Stimulated activated memory B cell treated with anti-CD40 and anti-IgM and Interleukin-4, amounts not matched to agents 10 μg/mL and 1 μg/mL and 100 μg/mL, for 72 hours (primary cell): ENCODE measurements around the gene ARHGEF19.
"Not testable (repeated sequence)": the region's sequence is repeated elsewhere in the genome, so short reads cannot be mapped to it uniquely, and the experiment has no call there.

Experiments
- ATAC-seq: fragments of 150-1000 bp; cut with Tn5 transposase; 2 replicates; pipeline ENCODE4 v1.10.0; 2021
- H3K27ac Mint-ChIP-seq: one replicate; pipeline ENCODE4 v1.8.0; 2022; ENCODE audit warnings: mild to moderate bottlenecking, mixed read lengths
- H3K27me3 Mint-ChIP-seq: one replicate; pipeline ENCODE4 v1.8.0; 2022; ENCODE audit warnings: mixed read lengths
- H3K36me3 Mint-ChIP-seq: one replicate; pipeline ENCODE4 v1.8.0; 2022; ENCODE audit warnings: mixed read lengths
- H3K4me1 Mint-ChIP-seq: one replicate; pipeline ENCODE4 v1.8.0; 2022; ENCODE audit warnings: mixed read lengths
- H3K4me3 Mint-ChIP-seq: one replicate; pipeline ENCODE4 v1.8.0; 2022; ENCODE audit warnings: mild to moderate bottlenecking, moderate library complexity, mixed read lengths
- H3K9me3 Mint-ChIP-seq: one replicate; pipeline ENCODE4 v1.8.0; 2022; ENCODE audit warnings: mixed read lengths

The ARHGEF19 gene

DNA sequence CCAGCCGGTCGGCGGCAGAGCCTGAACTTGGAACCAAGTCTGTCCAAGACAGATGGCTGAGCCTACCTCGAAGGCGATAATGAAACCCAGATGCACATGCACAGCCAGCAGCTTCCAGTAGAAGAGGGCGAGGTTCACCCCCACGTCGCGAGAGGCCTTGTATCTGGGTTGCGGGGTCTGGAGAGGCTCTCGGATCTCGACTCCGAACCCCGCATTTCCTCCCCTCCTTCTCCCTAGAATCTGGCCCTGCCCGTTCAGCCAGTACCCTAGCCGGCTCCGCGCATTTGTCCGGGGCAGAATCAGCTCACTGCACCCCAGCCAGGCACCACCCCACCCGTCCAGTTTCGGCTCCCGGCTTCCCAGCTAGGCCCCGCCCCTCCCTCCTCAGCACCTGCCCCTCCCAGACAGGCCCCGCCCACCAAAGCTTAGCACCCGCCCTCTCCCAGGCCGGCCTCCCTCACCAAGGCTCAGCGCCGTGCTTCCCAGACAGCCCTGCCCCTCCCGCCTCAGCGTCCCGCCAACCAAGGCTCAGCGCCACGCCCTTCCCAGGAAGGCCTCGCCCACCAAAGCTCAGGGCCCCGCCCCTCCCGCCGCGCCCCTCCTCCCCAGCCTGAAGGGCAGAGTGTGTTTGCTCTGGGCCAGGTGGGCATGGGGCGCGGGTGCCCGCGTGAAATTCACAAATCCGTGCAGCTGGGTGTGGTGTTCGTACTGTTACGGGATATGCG lies 4.8 kb upstream of the ARHGEF19 start:
- H3K4me3 Mint-ChIP-seq = peak overlapping the region; percentile 79
- peak overlapping the region; percentile 43 for H3K27ac Mint-ChIP-seq
- peaks cover 32% of the 10 kb centered on the region for H3K4me1 Mint-ChIP-seq
- ATAC-seq = peak; percentile 99
- peaks cover 9% of the 10 kb centered on the region for H3K27me3 Mint-ChIP-seq
- H3K9me3 Mint-ChIP-seq = peaks cover 2% of the 10 kb centered on the region
- H3K36me3 Mint-ChIP-seq = no peaks in the 10 kb centered on the region

DNA sequence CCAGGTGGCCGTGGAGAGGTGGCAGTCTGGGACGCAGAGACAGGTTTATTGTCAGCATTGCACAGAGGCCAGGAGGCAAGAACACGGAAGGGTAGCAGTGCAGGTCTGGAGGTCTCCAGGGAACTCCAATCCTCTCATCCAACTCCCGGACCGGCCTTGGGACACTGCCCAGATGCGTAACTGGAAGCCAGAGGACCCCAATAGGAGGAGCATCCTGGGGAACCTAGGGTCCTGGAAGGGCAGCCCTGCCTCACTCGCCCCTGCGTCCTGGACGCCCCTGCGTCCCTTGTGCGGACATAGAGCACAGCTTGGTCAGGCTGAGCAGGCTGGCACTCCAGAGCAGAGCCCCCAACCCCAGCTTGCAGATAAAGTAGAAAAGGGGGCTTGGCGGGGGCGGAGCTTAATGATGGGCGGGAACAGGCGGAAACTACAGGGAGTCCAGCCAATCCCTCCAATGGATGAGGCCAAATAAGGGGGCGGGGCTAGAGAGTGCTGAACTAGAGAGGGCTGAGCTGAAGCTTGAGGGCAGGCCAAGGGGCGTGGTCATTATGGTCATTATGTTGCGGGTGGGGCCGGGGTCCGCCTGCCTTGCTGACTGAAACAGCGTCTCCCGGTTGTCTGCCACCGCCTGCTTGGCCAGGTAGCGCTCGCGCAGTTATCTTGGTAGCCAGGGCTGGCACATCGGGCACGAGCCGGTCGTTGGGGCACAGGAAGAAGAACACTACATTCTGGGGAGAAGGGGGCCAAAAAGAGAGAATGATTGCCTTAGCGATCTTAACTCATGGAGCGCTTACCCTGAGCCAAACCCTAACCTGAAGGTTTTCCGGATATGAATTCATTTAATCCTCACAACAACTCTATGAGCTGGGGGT lies 3.7 kb upstream of the ARHGEF19 start:
- ATAC-seq = no peak
- H3K36me3 Mint-ChIP-seq = no peaks in the 10 kb centered on the region
- no peaks in the 10 kb centered on the region for H3K9me3 Mint-ChIP-seq
- H3K4me1 Mint-ChIP-seq = peaks cover 32% of the 10 kb centered on the region
- H3K4me3 Mint-ChIP-seq = peak overlapping the region; percentile 79
- H3K27me3 Mint-ChIP-seq = peaks cover 9% of the 10 kb centered on the region
- no peak overlapping the region for H3K27ac Mint-ChIP-seq

- H3K4me3 Mint-ChIP-seq, H3K9me3 Mint-ChIP-seq, H3K27ac Mint-ChIP-seq, H3K27me3 Mint-ChIP-seq, H3K36me3 Mint-ChIP-seq, ATAC-seq: not testable (repeated sequence)
- H3K4me1 Mint-ChIP-seq = peaks cover 32% of the 10 kb centered on the region
Observed at GRCh38 chr1:16215240-16215639, 2.8 kb upstream of the ARHGEF19 start.

DNA sequence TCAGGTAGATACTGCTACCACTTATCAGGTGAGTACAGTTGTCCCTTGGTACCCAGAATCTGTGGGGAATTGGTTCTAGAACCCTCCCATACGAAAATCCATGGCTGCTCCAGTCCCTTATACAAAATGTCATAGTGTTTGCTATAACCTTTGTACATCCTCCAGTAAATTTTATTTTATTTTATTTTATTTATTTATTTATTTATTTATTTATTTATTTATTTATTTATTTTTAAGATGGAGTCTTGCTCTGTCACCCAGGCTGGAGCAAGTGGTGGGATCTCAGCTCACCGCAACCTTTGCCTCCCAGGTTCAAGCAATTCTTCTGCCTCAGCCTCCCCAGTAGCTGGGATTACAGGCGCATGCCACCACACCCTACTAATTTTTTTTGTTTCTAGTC lies 1.1 kb upstream of the ARHGEF19 start:
- not testable (repeated sequence) for H3K36me3 Mint-ChIP-seq, H3K27ac Mint-ChIP-seq, ATAC-seq, H3K4me3 Mint-ChIP-seq, H3K9me3 Mint-ChIP-seq, H3K27me3 Mint-ChIP-seq
- peaks cover 24% of the 10 kb centered on the region for H3K4me1 Mint-ChIP-seq

GRCh38 chr1:16213013-16213412 lies 561 bp upstream of the ARHGEF19 start:
- no peak for ATAC-seq
- H3K36me3 Mint-ChIP-seq = no peaks in the 10 kb centered on the region
- peaks cover 9% of the 10 kb centered on the region for H3K27me3 Mint-ChIP-seq
- no peak overlapping the region for H3K27ac Mint-ChIP-seq
- H3K9me3 Mint-ChIP-seq = no peaks in the 10 kb centered on the region
- H3K4me3 Mint-ChIP-seq = no peak overlapping the region
- H3K4me1 Mint-ChIP-seq = peaks cover 19% of the 10 kb centered on the region

- peaks cover 17% of the 10 kb centered on the region for H3K4me1 Mint-ChIP-seq
- ATAC-seq = no peak
- H3K9me3 Mint-ChIP-seq = no peaks in the 10 kb centered on the region
- no peak overlapping the region for H3K4me3 Mint-ChIP-seq
- H3K36me3 Mint-ChIP-seq = no peaks in the 10 kb centered on the region
- no peak overlapping the region for H3K27ac Mint-ChIP-seq
- H3K27me3 Mint-ChIP-seq = peaks cover 9% of the 10 kb centered on the region
Observed at GRCh38 chr1:16211824-16212223, 628 bp downstream of the ARHGEF19 start.

DNA sequence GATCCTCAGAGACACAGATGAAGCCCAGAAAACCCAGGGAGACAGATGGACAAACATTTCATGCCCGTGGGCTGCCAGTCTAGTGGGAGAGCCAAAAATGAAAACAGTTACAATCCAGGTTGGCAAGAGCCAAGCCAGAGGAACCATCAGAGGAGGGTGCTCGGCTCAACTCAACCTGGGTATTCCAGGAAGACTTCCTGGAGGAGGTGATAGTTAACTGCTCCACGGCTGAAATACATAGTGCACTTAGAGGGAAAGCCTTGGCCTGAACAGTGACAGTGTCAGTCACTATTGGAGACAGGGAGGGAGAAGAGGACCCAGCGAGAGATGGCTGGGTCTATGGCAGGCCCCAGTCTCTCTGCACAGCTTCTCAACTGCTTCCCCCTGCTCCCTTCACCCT lies 1.9 kb downstream of the ARHGEF19 start:
- peaks cover 9% of the 10 kb centered on the region for H3K27me3 Mint-ChIP-seq
- no peaks in the 10 kb centered on the region for H3K36me3 Mint-ChIP-seq
- ATAC-seq = no peak
- H3K9me3 Mint-ChIP-seq = no peaks in the 10 kb centered on the region
- no peak overlapping the region for H3K4me3 Mint-ChIP-seq
- H3K27ac Mint-ChIP-seq = no peak overlapping the region
- H3K4me1 Mint-ChIP-seq = peaks cover 6% of the 10 kb centered on the region

GRCh38 chr1:16209847-16210407 lies 2.5 kb downstream of the ARHGEF19 start:
- Mint-ChIP-seq H3K9me3 (no peaks in the 10 kb centered on the region), H3K27me3 (peaks cover 9% of the 10 kb centered on the region), H3K4me3 (no peak overlapping the region)

GRCh38 chr1:16209132-16209846 lies 3.2 kb downstream of the ARHGEF19 start:
- ATAC-seq = no peak
- no peak overlapping the region for H3K27ac Mint-ChIP-seq
- no peaks in the 10 kb centered on the region for H3K36me3 Mint-ChIP-seq
- no peaks in the 10 kb centered on the region for H3K9me3 Mint-ChIP-seq
- peaks cover 9% of the 10 kb centered on the region for H3K27me3 Mint-ChIP-seq
- H3K4me1 Mint-ChIP-seq = peaks cover 12% of the 10 kb centered on the region
- no peak overlapping the region for H3K4me3 Mint-ChIP-seq

More at GRCh38 chr1:16209847-16210407, 2.5 kb downstream of the ARHGEF19 start:
- no peak overlapping the region for H3K27ac Mint-ChIP-seq
- H3K36me3 Mint-ChIP-seq = no peaks in the 10 kb centered on the region
- no peak for ATAC-seq
- H3K4me1 Mint-ChIP-seq = peaks cover 6% of the 10 kb centered on the region

GRCh38 chr1:16208270-16208987 lies 4.0 kb downstream of the ARHGEF19 start:
- no peak overlapping the region for H3K27ac Mint-ChIP-seq
- H3K4me1 Mint-ChIP-seq = peaks cover 12% of the 10 kb centered on the region
- peaks cover 3% of the 10 kb centered on the region for H3K36me3 Mint-ChIP-seq
- H3K4me3 Mint-ChIP-seq = peak overlapping the region; percentile 33
- no peaks in the 10 kb centered on the region for H3K9me3 Mint-ChIP-seq
- peaks cover 9% of the 10 kb centered on the region for H3K27me3 Mint-ChIP-seq
- no peak for ATAC-seq

- H3K4me3 Mint-ChIP-seq = peak overlapping the region; percentile 88
- H3K4me1 Mint-ChIP-seq = peaks cover 12% of the 10 kb centered on the region
- no peak for ATAC-seq
- H3K9me3 Mint-ChIP-seq = no peaks in the 10 kb centered on the region
- peak overlapping the region; percentile 83 for H3K27ac Mint-ChIP-seq
- H3K36me3 Mint-ChIP-seq = peaks cover 9% of the 10 kb centered on the region
- peaks cover under 1% of the 10 kb centered on the region for H3K27me3 Mint-ChIP-seq
Observed at GRCh38 chr1:16207318-16208269, 4.9 kb downstream of the ARHGEF19 start.

DNA sequence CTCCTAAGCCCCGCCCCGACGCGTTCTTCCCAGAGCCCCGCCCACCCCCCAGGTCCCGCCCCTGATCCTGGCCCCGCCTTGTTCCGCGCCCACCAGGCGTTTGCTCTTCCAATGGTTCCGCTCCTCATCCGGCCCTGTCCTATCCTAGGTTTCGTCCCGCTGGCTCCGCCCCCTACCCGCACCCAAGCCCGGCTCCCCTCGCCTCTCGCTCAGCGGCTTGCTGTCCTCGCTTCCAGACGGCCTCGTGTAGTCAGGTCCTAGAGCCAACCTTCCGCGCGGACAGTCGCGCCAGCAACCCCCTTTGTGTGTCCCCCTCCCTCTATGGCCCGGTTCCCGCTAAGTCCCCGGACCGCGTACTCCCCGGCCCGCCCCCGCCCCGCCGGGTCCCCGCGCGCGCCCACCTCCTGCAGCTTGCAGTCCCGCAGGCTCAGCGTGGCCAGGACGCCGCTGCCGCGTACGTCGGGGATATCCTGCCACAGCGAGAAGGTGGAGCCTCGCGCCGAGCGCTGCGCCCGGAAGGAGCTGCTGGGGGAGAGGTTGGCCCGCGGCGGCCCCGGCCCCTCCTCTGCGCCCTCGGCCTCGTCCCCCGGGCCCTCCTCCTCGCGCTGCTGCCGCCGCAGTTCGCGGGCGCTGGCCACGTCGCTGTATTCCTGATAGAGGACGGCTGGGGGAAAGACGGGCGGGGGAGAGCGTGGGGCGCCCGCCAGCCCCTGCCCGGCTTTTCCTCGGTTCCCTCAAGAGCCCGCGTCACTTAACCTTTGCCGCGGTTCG lies 5.7 kb downstream of the ARHGEF19 start:
- Mint-ChIP-seq H3K27me3 (no peaks in the 10 kb centered on the region), H3K27ac (peak overlapping the region; percentile 83), H3K36me3 (peaks cover 9% of the 10 kb centered on the region), H3K4me3 (peak overlapping the region; percentile 88), H3K4me1 (peaks cover 12% of the 10 kb centered on the region), H3K9me3 (no peaks in the 10 kb centered on the region)
- peak; percentile 88 for ATAC-seq

DNA sequence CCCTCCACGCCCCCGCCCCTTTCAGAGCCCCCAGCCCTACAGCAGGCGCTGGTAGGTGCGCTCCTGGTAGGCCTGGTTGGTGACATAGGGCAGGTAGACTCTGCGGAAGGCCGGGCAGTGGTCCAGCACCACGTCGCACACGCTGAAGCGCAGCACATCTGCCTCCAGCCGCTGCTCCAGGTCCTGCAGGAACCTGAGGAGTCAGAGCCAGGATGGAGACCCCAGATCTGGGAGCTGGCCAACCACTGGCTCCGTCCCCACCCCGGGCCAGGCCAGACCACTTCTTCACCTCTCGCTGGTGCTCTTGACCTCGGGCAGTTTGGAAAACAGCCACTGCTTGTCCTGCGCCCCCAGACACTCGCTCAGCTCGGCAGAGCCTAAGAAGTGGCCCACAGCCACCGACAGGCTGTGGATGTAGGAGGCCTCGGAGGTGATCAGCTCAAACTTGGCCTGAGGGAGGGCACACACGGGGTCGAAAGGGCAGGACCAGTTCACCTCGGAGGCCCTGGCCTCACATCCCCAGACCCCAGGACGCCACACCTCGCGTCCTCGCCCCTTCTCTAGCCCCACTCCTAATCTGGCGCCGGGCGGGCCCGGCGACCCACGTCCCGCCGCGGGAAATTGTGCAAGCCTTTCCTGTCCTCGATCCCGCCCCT lies 6.4 kb downstream of the ARHGEF19 start:
- Mint-ChIP-seq H3K4me3 (peak overlapping the region; percentile 88), H3K27me3 (no peaks in the 10 kb centered on the region), H3K4me1 (peaks cover 12% of the 10 kb centered on the region), H3K9me3 (no peaks in the 10 kb centered on the region), H3K27ac (peak overlapping the region; percentile 83), H3K36me3 (peaks cover 9% of the 10 kb centered on the region)
- peak; percentile 6 for ATAC-seq
